WTC11 (cell line): ENCODE data around the gene CNR2. TPM values are rescaled to one million over a fixed set of nuclear protein-coding genes. Genes with fewer than 3 reads are reported as not detected.

ENCODE experiments used
- ATAC-seq: fragments of 200-7000 bp; cut with Tn5 transposase; 2 replicates; pipeline ENCODE4 v1.10.0; 2021; ENCODE audit warnings: mild to moderate bottlenecking, moderate library complexity
- CTCF ChIA-PET: fragments of 300-600 bp; sonication (Branson Sonifier 250); formaldehyde crosslinking; loops from one replicate; lab custom pipeline; 2021; ENCODE audit warnings: antibody characterized with exemption; lab: Charles Lee
- POLR2A ChIA-PET: fragments of 350-600 bp; sonication (Branson Sonifier 250); formaldehyde crosslinking; loops from one replicate; lab custom pipeline; 2021; ENCODE audit warnings: antibody characterized with exemption; lab: Charles Lee
- DNase-seq: peaks from one replicate; pipeline ENCODE4 v3.0.0; 2021; ENCODE audit warnings: low spot score
- H3K27ac Mint-ChIP-seq: 2 replicates; pipeline ENCODE4 v1.8.0; 2021; ENCODE audit warnings: mixed read lengths
- H3K27me3 Mint-ChIP-seq: 2 replicates; pipeline ENCODE4 v1.8.0; 2021; ENCODE audit warnings: low read depth, mild to moderate bottlenecking, moderate library complexity, mixed read lengths
- H3K36me3 Mint-ChIP-seq: 2 replicates; pipeline ENCODE4 v1.8.0; 2021; ENCODE audit warnings: mixed read lengths
- H3K4me1 Mint-ChIP-seq: 2 replicates; pipeline ENCODE4 v1.8.0; 2022; ENCODE audit warnings: mixed read lengths
- H3K4me3 Mint-ChIP-seq: 2 replicates; pipeline ENCODE4 v1.8.0; 2021; ENCODE audit warnings: mild to moderate bottlenecking, moderate library complexity, mixed read lengths
- H3K9me3 Mint-ChIP-seq: 2 replicates; pipeline ENCODE4 v1.8.0; 2021; ENCODE audit warnings: mixed read lengths
- ARID4B ChIP-seq: sonication (generic); formaldehyde crosslinking; IDR thresholded peaks from 2 replicates; pipeline ENCODE4 v1.8.0; 2023; ENCODE audit warnings: missing genetic modification reagents, mild to moderate bottlenecking, borderline replicate concordance
- E2F1 ChIP-seq: sonication (generic); formaldehyde crosslinking; IDR thresholded peaks from 2 replicates; pipeline ENCODE4 v1.8.0; 2022; ENCODE audit warnings: mild to moderate bottlenecking, missing genetic modification reagents
- E2F4 ChIP-seq: sonication (generic); formaldehyde crosslinking; IDR thresholded peaks from 2 replicates; pipeline ENCODE4 v1.8.1; 2022; ENCODE audit warnings: low read depth, mild to moderate bottlenecking, moderate library complexity, missing genetic modification reagents, borderline replicate concordance
- E2F5 ChIP-seq: sonication (generic); formaldehyde crosslinking; IDR thresholded peaks from 2 replicates; pipeline ENCODE4 v1.8.1; 2022; ENCODE audit warnings: mild to moderate bottlenecking, moderate library complexity, missing genetic modification reagents
- FOXP1 ChIP-seq: sonication (generic); formaldehyde crosslinking; IDR thresholded peaks from 2 replicates; pipeline ENCODE4 v1.8.0; 2022; ENCODE audit warnings: missing genetic modification reagents, mild to moderate bottlenecking, moderate library complexity, borderline replicate concordance
- IRF1 ChIP-seq: sonication (generic); formaldehyde crosslinking; IDR thresholded peaks from 2 replicates; pipeline ENCODE4 v1.8.0; 2023; ENCODE audit warnings: missing genetic modification reagents
- JUN ChIP-seq: sonication (generic); formaldehyde crosslinking; IDR thresholded peaks from 2 replicates; pipeline ENCODE4 v1.8.0; 2023; ENCODE audit warnings: mild to moderate bottlenecking, missing genetic modification reagents
- MYBL2 ChIP-seq: sonication (generic); formaldehyde crosslinking; IDR thresholded peaks from 2 replicates; pipeline ENCODE4 v1.8.1; 2023; ENCODE audit warnings: mild to moderate bottlenecking, moderate library complexity, missing genetic modification reagents
- NFATC4 ChIP-seq: fragments of 250-450 bp; sonication (Bioruptor Pico); IDR thresholded peaks from 2 replicates; pipeline ENCODE4 v1.9.0; 2021; ENCODE audit warnings: mild to moderate bottlenecking
- NR1H2 ChIP-seq: sonication (generic); formaldehyde crosslinking; IDR thresholded peaks from 2 replicates; pipeline ENCODE4 v1.9.0; 2021; ENCODE audit warnings: mild to moderate bottlenecking, moderate library complexity, missing genetic modification reagents
- PREB ChIP-seq: sonication (generic); formaldehyde crosslinking; IDR thresholded peaks from 2 replicates; pipeline ENCODE4 v1.8.1; 2022; ENCODE audit warnings: mild to moderate bottlenecking, missing genetic modification reagents, moderate library complexity, borderline replicate concordance
- SMAD4 ChIP-seq: sonication (generic); formaldehyde crosslinking; IDR thresholded peaks from 2 replicates; pipeline ENCODE4 v1.8.0; 2022; ENCODE audit warnings: mild to moderate bottlenecking, missing genetic modification reagents
- SP1 ChIP-seq: sonication (generic); formaldehyde crosslinking; conservative IDR thresholded peaks from 2 replicates; pipeline ENCODE4 v1.8.1; 2022; ENCODE audit warnings: missing genetic modification reagents
- ZNF396 ChIP-seq: fragments of 250-450 bp; sonication (Bioruptor Pico); IDR thresholded peaks from 2 replicates; pipeline ENCODE4 v1.8.0; 2021; ENCODE audit warnings: mild to moderate bottlenecking, moderate library complexity, borderline replicate concordance
- total RNA-seq: library from RNA; stranded (reverse); gene quantifications from 3 replicates; pipeline ENCODE4 v1.2.3, GENCODE V29; 2021
- TF ChIP-seq, protein P1 (sequence below): fragments of 250-450 bp; sonication (Bioruptor Pico); IDR thresholded peaks from 2 replicates; pipeline ENCODE4 v1.9.0; 2021; ENCODE audit warnings: moderate library complexity, mild to moderate bottlenecking, inconsistent platforms, borderline replicate concordance

Gene CNR2
- total RNA-seq, 1 experiment from 2014 or later = not detected

DNA sequence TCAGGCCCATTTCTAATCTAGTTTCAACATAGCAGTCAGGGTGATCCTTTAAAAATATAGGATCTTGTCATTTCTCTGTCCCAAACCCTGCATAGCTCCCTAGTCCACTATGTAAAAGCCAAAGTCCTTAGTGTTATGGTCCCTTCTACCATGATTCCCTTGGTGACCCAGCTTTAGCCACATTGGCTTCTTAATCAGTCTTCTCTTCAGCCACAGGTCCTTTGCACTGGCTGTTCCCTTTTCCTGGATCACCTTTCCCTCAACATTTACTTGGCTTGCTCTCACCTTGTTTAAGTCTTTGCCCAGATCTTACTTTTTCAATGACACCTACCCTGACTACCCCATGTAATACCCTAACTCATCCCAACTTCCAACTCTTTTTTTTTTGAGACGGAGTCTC is 33.4 kb downstream of the CNR2 start:
- CTCF ChIA-PET = no interaction called here
- H3K9me3 Mint-ChIP-seq = peaks cover 31% of the 10 kb centered on the region

GRCh38 chr1:23878668-23879067 is 34.5 kb downstream of the CNR2 start:
- H3K4me3 Mint-ChIP-seq = no peak overlapping the region
- DNase-seq (no peak), ATAC-seq (no peak)
- H3K9me3 Mint-ChIP-seq = peaks cover 31% of the 10 kb centered on the region
- H3K4me1 Mint-ChIP-seq = no peaks in the 10 kb centered on the region
- CTCF ChIA-PET = no interaction called here
- TF ChIP-seq PREB (CRISPR knock-in tag) (no peak), NFATC4 (CRISPR knock-in tag) (no peak)
- TF ChIP-seq, all 79 proteins: peak for 0
- Mint-ChIP-seq H3K27ac (no peak overlapping the region), H3K36me3 (peaks cover 14% of the 10 kb centered on the region), H3K27me3 (peaks cover 7% of the 10 kb centered on the region; the same call in 1 of the 2 replicates)
- POLR2A ChIA-PET = no interaction called here

More for the DNA sequence above, 33.4 kb downstream of the CNR2 start:
- Mint-ChIP-seq H3K4me1 (no peaks in the 10 kb centered on the region), H3K27me3 (peaks cover 3% of the 10 kb centered on the region; the same call in 1 of the 2 replicates), H3K4me3 (no peak overlapping the region), H3K36me3 (peaks cover 14% of the 10 kb centered on the region), H3K27ac (no peak overlapping the region)
- no peak for DNase-seq
- ATAC-seq = no peak
- TF ChIP-seq SMAD4 = no peak
- POLR2A ChIA-PET = no interaction called here

- TF ChIP-seq IRF1 = no peak
- no peak for TF ChIP-seq E2F4
- no peak for TF ChIP-seq FOXP1 (CRISPR knock-in tag)
- ATAC-seq (no peak), DNase-seq (no peak)
- POLR2A ChIA-PET = no interaction called here
- CTCF ChIA-PET = no interaction called here
- H3K4me1 Mint-ChIP-seq = no peaks in the 10 kb centered on the region
- peaks cover 8% of the 10 kb centered on the region for H3K27me3 Mint-ChIP-seq
- H3K27ac Mint-ChIP-seq = no peak overlapping the region
- peaks cover 31% of the 10 kb centered on the region for H3K9me3 Mint-ChIP-seq
- H3K4me3 Mint-ChIP-seq = no peak overlapping the region
- peaks cover 14% of the 10 kb centered on the region for H3K36me3 Mint-ChIP-seq
These were observed 37.8 kb downstream of the CNR2 start for GRCh38 chr1:23875382-23875781.

DNA sequence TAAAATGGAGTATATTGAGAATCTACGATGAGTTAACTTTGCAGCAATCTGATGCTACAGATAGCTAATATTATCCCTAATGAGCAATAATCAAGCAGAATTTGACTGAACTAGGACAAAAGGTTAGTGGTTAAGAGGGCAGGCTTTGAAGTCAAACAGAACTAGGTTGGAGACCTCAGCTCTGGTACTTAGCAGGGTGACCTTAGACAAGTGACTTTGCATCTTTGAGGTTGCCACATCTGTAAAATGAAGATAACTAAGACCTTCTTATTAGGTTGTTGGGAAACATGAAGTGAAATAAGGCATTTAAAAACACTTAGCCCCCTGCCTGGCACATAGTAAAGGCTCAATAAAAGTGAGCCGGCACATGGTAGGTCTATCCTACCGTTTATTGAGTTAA is 40.7 kb downstream of the CNR2 start:
- ChIA-PET CTCF (no interaction called here), POLR2A (no interaction called here)
- Mint-ChIP-seq H3K9me3 (peaks cover 6% of the 10 kb centered on the region), H3K27me3 (peaks cover 32% of the 10 kb centered on the region), H3K4me3 (no peak overlapping the region), H3K36me3 (peaks cover 3% of the 10 kb centered on the region; the same call in 1 of the 2 replicates), H3K4me1 (peaks cover 9% of the 10 kb centered on the region), H3K27ac (no peak overlapping the region)
- ATAC-seq (no peak), DNase-seq (no peak)
- TF ChIP-seq JUN (CRISPR knock-in tag) = no peak
- TF ChIP-seq ZNF396 (CRISPR knock-in tag) = no peak
- TF ChIP-seq E2F1 = no peak
- TF ChIP-seq ARID4B (CRISPR knock-in tag) = no peak
- no peak for TF ChIP-seq MYBL2 (CRISPR knock-in tag)
- TF ChIP-seq SP1 (CRISPR knock-in tag) = no peak
- no peak for TF ChIP-seq E2F5
- no peak for TF ChIP-seq NR1H2 (CRISPR knock-in tag)
- no peak for TF ChIP-seq FOXP1 (CRISPR knock-in tag)
- TF ChIP-seq, protein P1, sequence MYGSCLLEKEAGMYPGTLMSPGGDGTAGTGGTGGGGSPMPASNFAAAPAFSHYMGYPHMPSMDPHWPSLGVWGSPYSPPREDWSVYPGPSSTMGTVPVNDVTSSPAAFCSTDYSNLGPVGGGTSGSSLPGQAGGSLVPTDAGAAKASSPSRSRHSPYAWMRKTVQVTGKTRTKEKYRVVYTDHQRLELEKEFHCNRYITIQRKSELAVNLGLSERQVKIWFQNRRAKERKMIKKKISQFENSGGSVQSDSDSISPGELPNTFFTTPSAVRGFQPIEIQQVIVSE (CRISPR knock-in tag) = no peak
